Endothelial cell of umbilical vein (primary cell): ENCODE data around the gene VIM. TPM values are rescaled to one million over a fixed set of nuclear protein-coding genes. Genes with fewer than 3 reads are reported as not detected.

ENCODE experiments used
- BruUV-seq: library from RNA; stranded (reverse); fragments of 400-500 nt; replicated peaks from 2 replicates; lab custom pipeline; 2021; lab: Mats Ljungman, UMichigan
- CTCF ChIA-PET: fragments of 300-600, 350-600 bp; sonication (Branson Sonifier 250); formaldehyde crosslinking; loops from one replicate; lab custom pipeline; 2021; ENCODE audit warnings: antibody characterized with exemption, inconsistent platforms; lab: Charles Lee
- POLR2A ChIA-PET: fragments of 300-600, 350-600 bp; sonication (Branson Sonifier 250); formaldehyde crosslinking; loops from one replicate; lab custom pipeline; 2021; ENCODE audit warnings: antibody characterized with exemption, inconsistent platforms; lab: Charles Lee
- DNase-seq: peaks from one replicate; pipeline ENCODE4 v3.0.0-alpha.2; 2011; ENCODE audit warnings: low read depth, low spot score
- FAIRE-seq: peaks from 2 replicates; lab custom pipeline; 2011; peaks lifted over from hg19 to GRCh38; lab: Jason Lieb, UNC
- H2AFZ ChIP-seq: 2 replicates; pipeline ENCODE4 v1.6.0; 2012; ENCODE audit warnings: low read depth, low read length, control low read depth, inconsistent platforms
- H3K27ac ChIP-seq: 2 replicates; pipeline ENCODE4 v1.5.1; 2011; ENCODE audit warnings: low read depth, mild to moderate bottlenecking, control low read depth, low read length, moderate library complexity; ENCODE audit not compliant: insufficient read depth
- H3K27me3 ChIP-seq, 2 experiments: 2 replicates each; pipeline versions ENCODE4 v1.6.0 to v1.6.1; 2011; ENCODE audit warnings: low read length in 2 of 2, mixed read lengths in 1 of 2; ENCODE audit not compliant: control insufficient read depth in 2 of 2, insufficient read depth in 2 of 2
- H3K36me3 ChIP-seq, 2 experiments: 2 replicates in 1 of 2; 3 replicates in 1 of 2; pipeline ENCODE4 v1.5.1; 2011; ENCODE audit warnings: low read length in 2 of 2, mild to moderate bottlenecking in 1 of 2, moderate library complexity in 1 of 2; ENCODE audit not compliant: control insufficient read depth in 2 of 2, insufficient read depth in 2 of 2; ENCODE audit errors: extremely low read depth in 1 of 2
- H3K4me1 ChIP-seq: 3 replicates; pipeline ENCODE4 v1.5.1; 2011; ENCODE audit warnings: mild to moderate bottlenecking, low read length; ENCODE audit not compliant: control insufficient read depth, insufficient read depth; ENCODE audit errors: extremely low read depth
- H3K4me2 ChIP-seq: 2 replicates; pipeline ENCODE4 v1.6.1; 2011; ENCODE audit warnings: low read length, control low read depth, mixed read lengths; ENCODE audit not compliant: insufficient read depth
- H3K4me3 ChIP-seq, 3 experiments: fragments of 200-600 bp in 1 of 3; sonication (generic), shearing (Covaris generic) in 1 of 3; replicated peaks in 1 of 3; 2 replicates each; pipeline ENCODE4 v1.5.1; 2011 to 2016; ENCODE audit warnings: control low read depth in 3 of 3, low read length in 3 of 3, mild to moderate bottlenecking in 2 of 3, inconsistent platforms in 1 of 3, low read depth in 1 of 3, moderate library complexity in 1 of 3; ENCODE audit not compliant: insufficient read depth in 1 of 3
- H3K79me2 ChIP-seq: 2 replicates; pipeline ENCODE4 v1.6.0; 2012; ENCODE audit warnings: low read length, inconsistent platforms; ENCODE audit not compliant: control insufficient read depth, insufficient read depth
- H3K9ac ChIP-seq: replicated peaks from 2 replicates; pipeline ENCODE3; 2011; ENCODE audit warnings: low read length, control low read depth; ENCODE audit not compliant: insufficient read depth; ENCODE audit errors: extremely low read depth
- H3K9me1 ChIP-seq: replicated peaks from 3 replicates; pipeline ENCODE4 v1.6.0; 2011; ENCODE audit warnings: mild to moderate bottlenecking, low read length; ENCODE audit not compliant: control insufficient read depth, insufficient read depth; ENCODE audit errors: extremely low read depth
- H3K9me3 ChIP-seq: replicated peaks from 2 replicates; pipeline ENCODE4 v1.5.1; 2012; ENCODE audit warnings: low read length, inconsistent platforms; ENCODE audit not compliant: control insufficient read depth, insufficient read depth
- H4K20me1 ChIP-seq: replicated peaks from 2 replicates; pipeline ENCODE3; 2011; ENCODE audit warnings: mild to moderate bottlenecking, low read length; ENCODE audit not compliant: control insufficient read depth, insufficient read depth; ENCODE audit errors: extremely low read depth
- EZH2 ChIP-seq: IDR thresholded peaks from 2 replicates; pipeline ENCODE4 v1.6.1; 2012; ENCODE audit warnings: borderline replicate concordance, low read depth, mild to moderate bottlenecking, moderate library complexity, low read length, inconsistent platforms; ENCODE audit not compliant: severe bottlenecking
- FOS ChIP-seq: IDR thresholded peaks from 2 replicates; pipeline ENCODE4 v1.6.1; 2011; ENCODE audit warnings: mild to moderate bottlenecking, low read length, moderate library complexity, borderline replicate concordance; ENCODE audit not compliant: insufficient read depth
- GATA2 ChIP-seq: IDR thresholded peaks from 2 replicates; pipeline ENCODE4 v1.7.0; 2011; ENCODE audit warnings: low read depth, mild to moderate bottlenecking, moderate library complexity, mixed read lengths, low read length; ENCODE audit not compliant: insufficient read length, insufficient read depth
- MYC ChIP-seq: IDR thresholded peaks from one replicate; pipeline ENCODE4 v1.6.1; 2011; ENCODE audit warnings: mild to moderate bottlenecking, low read depth, low read length
- POLR2AphosphoS5 ChIP-seq: IDR thresholded peaks from 2 replicates; pipeline ENCODE4 v1.6.1; 2012; ENCODE audit warnings: low read depth, mild to moderate bottlenecking, control low read depth, low read length, moderate library complexity; ENCODE audit not compliant: insufficient read depth
- dilution Hi-C: fragments of 300-500 bp; cut with MboI; formaldehyde crosslinking; loops from one replicate; pipeline ENCODE4 v1.15.0; 2019; ENCODE audit warnings: low sequenced_read_pairs; ENCODE audit not compliant: extremely low pct_ligation_motif_present
- intact Hi-C: fragments of 100-400 bp; cut with micrococcal nuclease; formaldehyde crosslinking; loops from one replicate; pipeline ENCODE4 v1.10.0; 2022
- polyA plus RNA-seq, 4 experiments: library from polyadenylated mRNA; depleted of rRNA in 3 of 4; stranded (reverse) in 3 of 4; unstranded in 1 of 4; fragments of >200 nt; gene quantifications; 2 replicates each; pipeline versions ENCODE4 v1.2.1 to v1.2.3, GENCODE V29; 2011 to 2012; ENCODE audit warnings: missing spikeins in 1 of 4
- total RNA-seq: library from RNA; stranded (reverse); gene quantifications from 2 replicates; pipeline ENCODE4 v1.2.3, GENCODE V29; 2021
- TF ChIP-seq, protein P1 (sequence below): IDR thresholded peaks from 2 replicates; pipeline ENCODE4 v1.6.1; 2011; ENCODE audit not compliant: insufficient read depth, insufficient read length
- TF ChIP-seq, protein P2 (sequence below), 2 donors: IDR thresholded peaks; 1 replicate in 1 of 2; 2 replicates in 1 of 2; pipeline ENCODE4 v1.5.1; 2011; ENCODE audit warnings: low read length in 2 of 2, mild to moderate bottlenecking in 2 of 2, moderate library complexity in 2 of 2, control low read depth in 1 of 2, inconsistent platforms in 1 of 2, low read depth in 1 of 2; ENCODE audit not compliant: insufficient read depth in 1 of 2; ENCODE audit errors: extremely low read depth in 1 of 2

Gene VIM
- total and polyA plus RNA-seq, 2 donors (not counting 3 experiments of a cell fraction or from before 2014, with no cell fraction given), result 5,699 to 5,781 TPM

GRCh38 chr10:17240096-17240495 is 12.1 kb downstream of the VIM start:
- Histone ChIP-seq H4K20me1 (peaks cover 8% of the 10 kb centered on the region), H3K4me1 (peaks cover 6% of the 10 kb centered on the region), H3K9ac (no peak overlapping the region), H3K9me3 (no peaks in the 10 kb centered on the region), H3K27me3 (no peaks in the 10 kb centered on the region), H2AFZ (no peak overlapping the region), H3K9me1 (no peaks in the 10 kb centered on the region), H3K27ac (no peak overlapping the region), H3K4me2 (no peak overlapping the region), H3K79me2 (peaks cover 5% of the 10 kb centered on the region), H3K4me3 (no peak overlapping the region), H3K36me3 (peaks cover 12 to 26% of the 10 kb centered on the region in 2 experiments)
- ChIA-PET CTCF (no interaction called here), POLR2A (no interaction called here)
- TF ChIP-seq, protein P1, sequence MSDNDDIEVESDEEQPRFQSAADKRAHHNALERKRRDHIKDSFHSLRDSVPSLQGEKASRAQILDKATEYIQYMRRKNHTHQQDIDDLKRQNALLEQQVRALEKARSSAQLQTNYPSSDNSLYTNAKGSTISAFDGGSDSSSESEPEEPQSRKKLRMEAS, result no peak
- no peak for TF ChIP-seq MYC
- TF ChIP-seq, protein P2, sequence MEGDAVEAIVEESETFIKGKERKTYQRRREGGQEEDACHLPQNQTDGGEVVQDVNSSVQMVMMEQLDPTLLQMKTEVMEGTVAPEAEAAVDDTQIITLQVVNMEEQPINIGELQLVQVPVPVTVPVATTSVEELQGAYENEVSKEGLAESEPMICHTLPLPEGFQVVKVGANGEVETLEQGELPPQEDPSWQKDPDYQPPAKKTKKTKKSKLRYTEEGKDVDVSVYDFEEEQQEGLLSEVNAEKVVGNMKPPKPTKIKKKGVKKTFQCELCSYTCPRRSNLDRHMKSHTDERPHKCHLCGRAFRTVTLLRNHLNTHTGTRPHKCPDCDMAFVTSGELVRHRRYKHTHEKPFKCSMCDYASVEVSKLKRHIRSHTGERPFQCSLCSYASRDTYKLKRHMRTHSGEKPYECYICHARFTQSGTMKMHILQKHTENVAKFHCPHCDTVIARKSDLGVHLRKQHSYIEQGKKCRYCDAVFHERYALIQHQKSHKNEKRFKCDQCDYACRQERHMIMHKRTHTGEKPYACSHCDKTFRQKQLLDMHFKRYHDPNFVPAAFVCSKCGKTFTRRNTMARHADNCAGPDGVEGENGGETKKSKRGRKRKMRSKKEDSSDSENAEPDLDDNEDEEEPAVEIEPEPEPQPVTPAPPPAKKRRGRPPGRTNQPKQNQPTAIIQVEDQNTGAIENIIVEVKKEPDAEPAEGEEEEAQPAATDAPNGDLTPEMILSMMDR (IDR thresholded peaks at IDR 0.05; ENCODE audit: extremely low read depth in 1 of 2, insufficient read depth in 1 of 2, low read depth in 1 of 2, low read length in 2 of 2), result no peak
- no peak for TF ChIP-seq EZH2
- TF ChIP-seq POLR2AphosphoS5, result no peak
- no peak for TF ChIP-seq GATA2
- no peak for TF ChIP-seq FOS
- dilution Hi-C loops, result no loop called here
- BruUV-seq, result no TSS peak
- no peak for DNase-seq
- intact Hi-C loops, result no loop called here
- no peak for FAIRE-seq
